HepG2 (cell line): ENCODE results near the gene TGFA. TPM values are rescaled to one million over a fixed set of nuclear protein-coding genes. Genes with fewer than 3 reads are reported as not detected.

Experiments
- ADNP ChIP-seq: sonication (generic); formaldehyde crosslinking; IDR thresholded peaks from 2 replicates; pipeline ENCODE4 v1.4.0; 2020; ENCODE audit warnings: missing genetic modification reagents
- ARNTL ChIP-seq: sonication (generic); formaldehyde crosslinking; IDR thresholded peaks from 2 replicates; pipeline ENCODE4 v1.4.0; 2020; ENCODE audit warnings: mild to moderate bottlenecking, missing genetic modification reagents
- ATF2 ChIP-seq: sonication (generic); formaldehyde crosslinking; IDR thresholded peaks from 2 replicates; pipeline ENCODE4 v1.4.0; 2020; ENCODE audit warnings: missing genetic modification reagents
- FOXO1 ChIP-seq: sonication (generic); formaldehyde crosslinking; IDR thresholded peaks from 2 replicates; pipeline ENCODE4 v1.4.0; 2020; ENCODE audit warnings: missing genetic modification reagents
- IKZF1 ChIP-seq: fragments of 450-650 bp; IDR thresholded peaks from 2 replicates; pipeline ENCODE4 v1.7.1; 2016
- KLF13 ChIP-seq: sonication (generic); formaldehyde crosslinking; IDR thresholded peaks from 2 replicates; pipeline ENCODE4 v1.4.0; 2020; ENCODE audit warnings: mild to moderate bottlenecking, missing genetic modification reagents
- KLF6 ChIP-seq: IDR thresholded peaks from 2 replicates; pipeline ENCODE4 v1.8.0; 2016; ENCODE audit warnings: missing biosample characterization, missing genetic modification reagents
- KMT2B ChIP-seq: IDR thresholded peaks from 2 replicates; pipeline ENCODE4 v1.6.1; 2016; ENCODE audit warnings: missing genetic modification reagents, missing compliant biosample characterization
- MIXL1 ChIP-seq: IDR thresholded peaks from 2 replicates; pipeline ENCODE4 v1.6.1; 2016
- NFKB2 ChIP-seq: sonication (generic); formaldehyde crosslinking; IDR thresholded peaks from 2 replicates; pipeline ENCODE4 v1.4.0; 2020; ENCODE audit warnings: missing genetic modification reagents, borderline replicate concordance
- PHF20 ChIP-seq: sonication (generic); formaldehyde crosslinking; IDR thresholded peaks from 2 replicates; pipeline ENCODE4 v1.5.0; 2020; ENCODE audit warnings: mild to moderate bottlenecking, missing genetic modification reagents
- POLR2AphosphoS5 ChIP-seq: IDR thresholded peaks from 2 replicates; pipeline ENCODE4 v1.6.1; 2012; ENCODE audit warnings: low read depth, low read length
- SRF ChIP-seq: IDR thresholded peaks from 2 replicates; pipeline ENCODE4 v1.6.1; 2011; ENCODE audit warnings: mild to moderate bottlenecking, low read depth, low read length, moderate library complexity
- STAG1 ChIP-seq: sonication (generic); formaldehyde crosslinking; IDR thresholded peaks from 2 replicates; pipeline ENCODE4 v1.4.0; 2020; ENCODE audit warnings: missing genetic modification reagents
- UBTF ChIP-seq: sonication (generic); formaldehyde crosslinking; IDR thresholded peaks from 2 replicates; pipeline ENCODE4 v1.4.0; 2020; ENCODE audit warnings: mild to moderate bottlenecking, missing genetic modification reagents
- ZFP90 ChIP-seq: sonication (generic); formaldehyde crosslinking; IDR thresholded peaks from 2 replicates; pipeline ENCODE4 v1.8.0; 2022; ENCODE audit warnings: missing genetic modification reagents, mild to moderate bottlenecking, inconsistent platforms, borderline replicate concordance
- ZIK1 ChIP-seq: sonication (generic); formaldehyde crosslinking; IDR thresholded peaks from 2 replicates; pipeline ENCODE4 v1.5.0; 2020; ENCODE audit warnings: mild to moderate bottlenecking, low read depth, missing genetic modification reagents, borderline replicate concordance
- ZNF556 ChIP-seq: sonication (generic); formaldehyde crosslinking; IDR thresholded peaks from 2 replicates; pipeline ENCODE4 v1.4.0; 2020; ENCODE audit warnings: mild to moderate bottlenecking, missing genetic modification reagents, borderline replicate concordance
- ZNF639 ChIP-seq: conservative IDR thresholded peaks from 2 replicates; pipeline ENCODE4 v1.6.1; 2018; ENCODE audit warnings: missing genetic modification reagents
- ZNF75D ChIP-seq: sonication (generic); formaldehyde crosslinking; IDR thresholded peaks from 2 replicates; pipeline ENCODE4 v1.8.1; 2023; ENCODE audit warnings: missing genetic modification reagents, mild to moderate bottlenecking, borderline replicate concordance
- ZNF775 ChIP-seq: sonication (generic); formaldehyde crosslinking; IDR thresholded peaks from 2 replicates; pipeline ENCODE4 v1.4.0; 2020; ENCODE audit warnings: missing genetic modification reagents, mild to moderate bottlenecking, moderate library complexity, borderline replicate concordance
- ZNF879 ChIP-seq: sonication (generic); formaldehyde crosslinking; IDR thresholded peaks from 2 replicates; pipeline ENCODE4 v1.8.1; 2023; ENCODE audit warnings: missing genetic modification reagents
- ZSCAN22 ChIP-seq: sonication (generic); formaldehyde crosslinking; IDR thresholded peaks from 2 replicates; pipeline ENCODE4 v1.4.0; 2020; ENCODE audit warnings: mild to moderate bottlenecking, missing genetic modification reagents
- polyA plus RNA-seq, 8 experiments: library from polyadenylated mRNA; depleted of rRNA in 3 of 8; stranded (reverse) in 7 of 8; unstranded in 1 of 8; fragments of >200 nt; fragmentation: Illumina TruSeq in 4 of 8; extraction: Trizol in 4 of 8; gene quantifications; 2 replicates each; pipeline versions ENCODE4 v1.2.1 to v1.2.3, GENCODE V29; 2011 to 2016; ENCODE audit warnings: low read depth in 4 of 8, missing spikeins in 1 of 8, mixed read lengths in 1 of 8; ENCODE audit not compliant: insufficient read depth in 1 of 8
- total RNA-seq, 5 experiments: library from RNA; depleted of rRNA; stranded (reverse); fragments of >200 nt; fragmentation: Illumina TruSeq; extraction: Trizol; gene quantifications; 2 replicates each; pipeline ENCODE4 v1.2.3, GENCODE V29; 2016; ENCODE audit warnings: low read depth in 1 of 5
- TF ChIP-seq, protein P1 (sequence below): sonication (generic); formaldehyde crosslinking; IDR thresholded peaks from 2 replicates; pipeline ENCODE4 v1.5.0; 2020; ENCODE audit warnings: missing genetic modification reagents
- TF ChIP-seq, protein P2 (sequence below): IDR thresholded peaks from 2 replicates; pipeline ENCODE4 v1.6.1; 2018; ENCODE audit warnings: missing genetic modification reagents

TGFA gene
- total and polyA plus RNA-seq, 2 of the 13 experiments (the other 11 are each of a cell fraction or from before 2014, with no cell fraction given) = 7.8 to 15.3 TPM

- TF ChIP-seq POLR2AphosphoS5 (no peak), ATF2 (CRISPR knock-in tag) (peak; percentile 45; the same call in 1 of the 2 replicates), KMT2B (CRISPR knock-in tag) (no peak), ZNF639 (CRISPR knock-in tag) (no peak), ZFP90 (CRISPR knock-in tag) (peak; percentile 75; the same call in 1 of the 2 replicates), ARNTL (CRISPR knock-in tag) (peak; percentile 57; the same call in 1 of the 2 replicates), ADNP (CRISPR knock-in tag) (no peak), ZNF75D (CRISPR knock-in tag) (no peak), ZNF775 (CRISPR knock-in tag) (no peak), UBTF (CRISPR knock-in tag) (peak; percentile 90), ZIK1 (CRISPR knock-in tag) (no peak), FOXO1 (peak; percentile 84), ZNF879 (CRISPR knock-in tag) (no peak), PHF20 (CRISPR knock-in tag) (no peak), NFKB2 (CRISPR knock-in tag) (no peak; the same call in 1 of the 2 replicates), ZSCAN22 (CRISPR knock-in tag) (no peak), IKZF1 (no peak), MIXL1 (peak; percentile 57; the same call in 1 of the 2 replicates), SRF (no peak), ZNF556 (CRISPR knock-in tag) (peak; percentile 18; the same call in 1 of the 2 replicates), STAG1 (CRISPR knock-in tag) (peak; percentile 28), KLF13 (CRISPR knock-in tag) (no peak), KLF6 (CRISPR knock-in tag) (no peak)
- TF ChIP-seq, protein P1, sequence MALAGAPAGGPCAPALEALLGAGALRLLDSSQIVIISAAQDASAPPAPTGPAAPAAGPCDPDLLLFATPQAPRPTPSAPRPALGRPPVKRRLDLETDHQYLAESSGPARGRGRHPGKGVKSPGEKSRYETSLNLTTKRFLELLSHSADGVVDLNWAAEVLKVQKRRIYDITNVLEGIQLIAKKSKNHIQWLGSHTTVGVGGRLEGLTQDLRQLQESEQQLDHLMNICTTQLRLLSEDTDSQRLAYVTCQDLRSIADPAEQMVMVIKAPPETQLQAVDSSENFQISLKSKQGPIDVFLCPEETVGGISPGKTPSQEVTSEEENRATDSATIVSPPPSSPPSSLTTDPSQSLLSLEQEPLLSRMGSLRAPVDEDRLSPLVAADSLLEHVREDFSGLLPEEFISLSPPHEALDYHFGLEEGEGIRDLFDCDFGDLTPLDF = no peak
- TF ChIP-seq, protein P2, sequence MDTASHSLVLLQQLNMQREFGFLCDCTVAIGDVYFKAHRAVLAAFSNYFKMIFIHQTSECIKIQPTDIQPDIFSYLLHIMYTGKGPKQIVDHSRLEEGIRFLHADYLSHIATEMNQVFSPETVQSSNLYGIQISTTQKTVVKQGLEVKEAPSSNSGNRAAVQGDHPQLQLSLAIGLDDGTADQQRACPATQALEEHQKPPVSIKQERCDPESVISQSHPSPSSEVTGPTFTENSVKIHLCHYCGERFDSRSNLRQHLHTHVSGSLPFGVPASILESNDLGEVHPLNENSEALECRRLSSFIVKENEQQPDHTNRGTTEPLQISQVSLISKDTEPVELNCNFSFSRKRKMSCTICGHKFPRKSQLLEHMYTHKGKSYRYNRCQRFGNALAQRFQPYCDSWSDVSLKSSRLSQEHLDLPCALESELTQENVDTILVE (CRISPR knock-in tag) = peak; percentile 40; the same call in 1 of the 2 replicates
Measured at GRCh38 chr2:70565039-70565731, 11.6 kb upstream of the TGFA start (continued).
